Measurements from ENCODE around the gene SALL3.

Gene SALL3

DNA sequence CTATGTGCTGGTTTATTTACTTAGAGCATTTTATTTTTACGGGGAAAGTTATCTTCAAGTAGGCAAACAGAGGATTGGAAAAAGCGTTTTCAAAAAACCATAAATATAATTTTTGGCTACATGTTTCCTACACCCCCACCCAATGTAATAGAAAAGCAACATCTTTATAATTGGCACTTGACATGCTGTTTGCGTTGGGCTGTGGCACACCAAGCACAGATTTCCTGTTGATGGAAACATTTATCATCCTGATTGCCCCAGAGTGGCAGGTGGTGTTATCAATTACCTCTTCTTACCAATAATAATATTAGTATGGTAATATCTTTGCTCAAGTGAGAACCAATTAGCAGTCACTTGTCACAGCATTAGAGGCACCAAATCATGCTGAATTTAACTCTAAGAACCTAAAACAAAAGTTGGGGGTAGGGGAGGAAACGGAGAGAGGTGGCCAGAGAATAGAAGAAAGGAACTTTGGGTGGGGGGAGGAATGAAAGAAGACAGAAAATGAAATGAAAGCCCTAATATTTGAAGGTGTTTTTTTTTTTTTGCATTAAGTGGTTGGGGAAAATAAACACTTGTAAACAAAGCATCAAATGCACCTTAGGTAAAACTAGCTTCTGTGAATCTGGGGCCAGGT lies 3.8 kb upstream of the SALL3 start:
- DNase-seq (ENCODE audit: insufficient read length) (no peak), FAIRE-seq (no peak)
- TF ChIP-seq TAF1 (IDR thresholded peaks at IDR 0.05; ENCODE audit: borderline replicate concordance, low read depth, low read length), result no peak
- no peak for TF ChIP-seq POLR2A (IDR thresholded peaks at IDR 0.05; ENCODE audit: low read depth, low read length)
- TF ChIP-seq POLR2AphosphoS5 (IDR thresholded peaks at IDR 0.05; ENCODE audit: low read depth, low read length), result no peak

DNA sequence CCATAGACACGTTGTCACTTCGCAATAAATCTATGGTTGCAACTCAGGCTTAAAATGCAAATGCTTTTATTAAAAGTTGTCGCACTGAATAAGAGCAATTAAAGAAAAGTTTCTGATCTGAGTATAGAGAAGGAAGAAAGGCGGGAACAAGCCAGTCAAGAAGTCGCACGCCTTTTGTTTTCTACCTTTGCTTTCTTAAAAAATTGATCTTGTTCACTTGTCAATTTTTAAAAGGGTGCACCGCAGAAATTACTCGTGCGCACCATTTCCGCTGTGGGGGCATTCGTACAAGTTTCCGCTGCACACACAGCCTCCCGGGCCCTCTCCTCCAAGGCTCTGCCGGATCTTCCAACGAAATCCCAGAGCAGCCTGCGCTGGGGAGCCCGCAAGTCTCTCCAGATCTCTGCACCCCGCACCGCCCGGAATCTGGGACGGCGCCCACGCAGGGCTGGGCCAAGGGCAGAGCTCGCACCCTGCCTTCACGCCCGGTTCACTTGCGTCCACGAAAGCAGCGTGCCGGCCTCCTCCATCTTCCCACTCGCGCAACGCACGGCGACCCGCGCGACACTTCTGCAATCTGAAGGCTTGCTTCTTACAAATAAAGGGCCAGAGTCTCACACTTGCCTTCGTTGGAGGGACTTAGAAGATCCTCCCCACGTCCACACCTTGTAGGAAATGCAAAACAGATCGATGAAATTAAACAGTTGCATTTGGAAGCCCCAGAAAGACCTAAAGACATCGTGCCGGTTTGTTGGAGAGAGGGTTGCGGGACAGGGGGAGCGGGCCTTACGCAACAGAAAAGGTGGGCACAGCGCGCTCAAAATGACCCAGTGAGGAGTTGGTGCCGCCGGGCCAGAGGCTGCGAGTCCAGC lies 2.6 kb upstream of the SALL3 start:
- no peak for DNase-seq (ENCODE audit: insufficient read length)
- no peak for TF ChIP-seq TAF1 (IDR thresholded peaks at IDR 0.05; ENCODE audit: borderline replicate concordance, low read depth, low read length)
- no peak for TF ChIP-seq POLR2A (IDR thresholded peaks at IDR 0.05; ENCODE audit: low read depth, low read length)
- TF ChIP-seq POLR2AphosphoS5 (IDR thresholded peaks at IDR 0.05; ENCODE audit: low read depth, low read length), result no peak
- no peak for FAIRE-seq

GRCh38 chr18:78977637-78978348 lies 1.8 kb upstream of the SALL3 start:
- FAIRE-seq, result no peak
- no peak for DNase-seq (ENCODE audit: insufficient read length)
- TF ChIP-seq POLR2A (IDR thresholded peaks at IDR 0.05; ENCODE audit: low read depth, low read length) (no peak), TAF1 (IDR thresholded peaks at IDR 0.05; ENCODE audit: borderline replicate concordance, low read depth, low read length) (no peak), POLR2AphosphoS5 (IDR thresholded peaks at IDR 0.05; ENCODE audit: low read depth, low read length) (no peak)

GRCh38 chr18:78978349-78979055 lies 1.1 kb upstream of the SALL3 start:
- TF ChIP-seq TAF1 (IDR thresholded peaks at IDR 0.05; ENCODE audit: borderline replicate concordance, low read depth, low read length), result no peak
- no peak for TF ChIP-seq POLR2A (IDR thresholded peaks at IDR 0.05; ENCODE audit: low read depth, low read length)
- TF ChIP-seq POLR2AphosphoS5 (IDR thresholded peaks at IDR 0.05; ENCODE audit: low read depth, low read length), result no peak
- DNase-seq (ENCODE audit: insufficient read length) (no peak), FAIRE-seq (no peak)

- no peak for TF ChIP-seq TAF1 (IDR thresholded peaks at IDR 0.05; ENCODE audit: borderline replicate concordance, low read depth, low read length)
- TF ChIP-seq POLR2AphosphoS5 (IDR thresholded peaks at IDR 0.05; ENCODE audit: low read depth, low read length), result no peak
- TF ChIP-seq POLR2A (IDR thresholded peaks at IDR 0.05; ENCODE audit: low read depth, low read length), result no peak
- no peak for FAIRE-seq
- no peak for DNase-seq (ENCODE audit: insufficient read length)
Measured at GRCh38 chr18:78979056-78979729, 425 bp upstream of the SALL3 start.

DNA sequence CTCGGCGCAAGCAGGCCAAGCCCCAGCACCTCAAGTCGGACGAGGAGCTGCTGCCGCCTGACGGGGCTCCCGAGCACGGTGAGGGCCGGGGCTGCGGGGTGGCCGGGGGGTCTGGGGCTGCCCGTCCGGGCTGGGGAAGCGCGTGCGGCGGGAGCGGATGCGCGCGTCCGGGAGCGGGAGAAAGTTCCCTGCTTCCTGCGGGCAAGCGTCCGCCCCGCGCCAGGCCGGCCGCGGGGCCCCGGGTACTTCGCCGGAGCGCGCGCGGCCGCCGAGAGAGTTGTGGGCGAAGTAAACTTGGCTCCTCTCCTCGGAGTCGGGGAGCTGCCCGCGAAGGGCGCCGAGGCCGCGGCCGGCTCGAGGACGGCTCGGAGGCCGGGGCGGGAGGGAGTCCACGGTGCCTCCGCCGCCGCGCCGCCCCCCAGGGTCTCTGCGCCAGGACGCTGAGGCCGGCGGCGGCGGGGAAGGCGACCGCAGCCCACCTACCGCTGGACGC lies 707 bp downstream of the SALL3 start:
- no peak for TF ChIP-seq POLR2AphosphoS5 (IDR thresholded peaks at IDR 0.05; ENCODE audit: low read depth, low read length)
- no peak for TF ChIP-seq TAF1 (IDR thresholded peaks at IDR 0.05; ENCODE audit: borderline replicate concordance, low read depth, low read length)
- FAIRE-seq (no peak), DNase-seq (ENCODE audit: insufficient read length) (no peak)

- TF ChIP-seq POLR2A (IDR thresholded peaks at IDR 0.05; ENCODE audit: low read depth, low read length), result no peak
- no peak for TF ChIP-seq POLR2AphosphoS5 (IDR thresholded peaks at IDR 0.05; ENCODE audit: low read depth, low read length)
- TF ChIP-seq TAF1 (IDR thresholded peaks at IDR 0.05; ENCODE audit: borderline replicate concordance, low read depth, low read length), result no peak
- no peak for FAIRE-seq
- DNase-seq (ENCODE audit: insufficient read length), result no peak
Measured at GRCh38 chr18:78980777-78981380, 1.3 kb downstream of the SALL3 start.

DNA sequence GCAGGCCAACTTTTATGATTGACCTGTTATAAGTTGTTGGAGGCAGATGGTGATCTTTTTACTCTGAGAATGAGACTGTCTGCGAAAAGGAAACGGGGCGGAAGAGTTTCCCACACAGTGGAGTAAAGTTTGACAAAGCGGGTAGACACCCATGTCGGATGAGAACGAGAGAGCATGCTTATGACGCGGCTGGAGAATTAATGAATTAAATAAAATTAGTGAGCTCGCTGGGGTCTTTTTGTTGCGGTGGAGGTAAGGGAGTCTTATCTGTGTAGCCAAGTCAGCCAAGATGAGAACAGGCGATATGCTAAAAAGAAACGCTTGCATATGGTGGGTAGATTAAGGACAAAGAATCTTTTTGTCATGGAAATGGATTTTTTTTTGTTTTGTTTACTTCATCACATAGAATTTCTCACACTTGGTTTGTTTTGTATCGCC lies 1.8 kb downstream of the SALL3 start:
- FAIRE-seq, result no peak
- TF ChIP-seq TAF1 (IDR thresholded peaks at IDR 0.05; ENCODE audit: borderline replicate concordance, low read depth, low read length) (no peak), POLR2A (IDR thresholded peaks at IDR 0.05; ENCODE audit: low read depth, low read length) (no peak), POLR2AphosphoS5 (IDR thresholded peaks at IDR 0.05; ENCODE audit: low read depth, low read length) (no peak)
- no peak for DNase-seq (ENCODE audit: insufficient read length)

DNA sequence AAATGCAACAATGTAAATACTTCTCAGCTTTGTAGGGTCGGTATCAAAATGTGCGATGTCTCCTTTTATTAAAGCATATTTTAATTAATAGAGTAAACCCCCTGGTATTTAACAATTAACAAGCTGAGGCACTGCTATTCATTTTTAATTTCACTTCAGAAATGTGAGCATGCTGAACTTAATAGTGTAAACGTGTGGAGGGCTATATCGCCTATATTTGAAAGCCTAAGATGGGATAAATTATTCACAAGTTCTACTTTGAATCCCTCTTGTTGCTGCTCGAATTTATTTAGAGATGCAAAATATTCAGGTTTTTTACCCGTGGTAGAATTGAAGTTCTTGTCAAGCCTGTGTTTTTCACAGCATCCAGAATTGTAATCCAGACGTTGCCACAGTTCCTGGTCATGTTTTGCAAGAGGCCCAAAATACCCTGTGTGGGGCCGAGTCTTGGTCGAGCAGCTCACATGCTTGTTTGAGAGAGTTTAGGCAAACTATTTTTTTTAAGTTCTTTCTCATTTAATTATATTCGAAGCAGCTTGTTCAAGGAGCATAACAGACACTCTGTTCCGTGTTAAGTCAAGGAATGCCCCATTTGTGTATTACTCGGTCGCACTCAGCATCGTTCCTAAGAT lies 2.5 kb downstream of the SALL3 start:
- FAIRE-seq (no peak), DNase-seq (ENCODE audit: insufficient read length) (no peak)
- TF ChIP-seq POLR2A (IDR thresholded peaks at IDR 0.05; ENCODE audit: low read depth, low read length) (no peak), POLR2AphosphoS5 (IDR thresholded peaks at IDR 0.05; ENCODE audit: low read depth, low read length) (no peak), TAF1 (IDR thresholded peaks at IDR 0.05; ENCODE audit: borderline replicate concordance, low read depth, low read length) (no peak)

DNA sequence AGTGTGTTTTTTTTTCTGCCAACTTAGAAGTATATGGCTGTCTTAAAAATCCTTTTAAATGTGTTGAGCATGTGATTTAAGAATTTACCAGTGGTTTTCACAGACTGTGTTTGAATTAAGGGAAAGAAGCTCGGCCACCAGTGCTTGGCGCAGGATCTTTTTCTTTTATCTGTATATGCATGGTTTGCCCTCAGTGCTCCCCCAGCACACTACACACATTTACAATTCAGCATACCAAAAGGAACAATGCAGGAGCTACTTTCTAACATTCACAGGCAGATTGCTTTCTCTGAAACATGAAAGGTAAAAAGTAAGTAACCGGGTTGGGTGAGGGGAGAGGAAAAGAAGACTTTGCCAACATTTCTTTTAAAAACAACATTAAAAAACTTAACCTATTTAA lies 3.9 kb downstream of the SALL3 start:
- no peak for DNase-seq (ENCODE audit: insufficient read length)
- FAIRE-seq, result no peak
- TF ChIP-seq TAF1 (IDR thresholded peaks at IDR 0.05; ENCODE audit: borderline replicate concordance, low read depth, low read length), result no peak

Data from GM12892 (cell line).